Esophagus squamous epithelium (tissue), 4 donors: ENCODE data around the gene NEUROD2.

Source experiments
- POLR2A ChIP-seq, 4 donors: fragments of 450-650 bp; IDR thresholded peaks; one replicate each; pipeline ENCODE4 v1.6.1; 2017; ENCODE audit warnings: antibody characterized with exemption in 4 of 4, mild to moderate bottlenecking in 4 of 4, moderate library complexity in 3 of 4
- TF ChIP-seq, protein P1 (sequence below), 6 experiments: fragments of 450-650 bp in 4 of 6; fragments of 200-600 bp in 2 of 6; sonication (generic) in 2 of 6; IDR thresholded peaks; one replicate each; pipeline ENCODE4 v1.5.1; 2016 to 2019; ENCODE audit warnings: antibody characterized with exemption in 6 of 6, mild to moderate bottlenecking in 4 of 6, moderate library complexity in 4 of 6

DNA sequence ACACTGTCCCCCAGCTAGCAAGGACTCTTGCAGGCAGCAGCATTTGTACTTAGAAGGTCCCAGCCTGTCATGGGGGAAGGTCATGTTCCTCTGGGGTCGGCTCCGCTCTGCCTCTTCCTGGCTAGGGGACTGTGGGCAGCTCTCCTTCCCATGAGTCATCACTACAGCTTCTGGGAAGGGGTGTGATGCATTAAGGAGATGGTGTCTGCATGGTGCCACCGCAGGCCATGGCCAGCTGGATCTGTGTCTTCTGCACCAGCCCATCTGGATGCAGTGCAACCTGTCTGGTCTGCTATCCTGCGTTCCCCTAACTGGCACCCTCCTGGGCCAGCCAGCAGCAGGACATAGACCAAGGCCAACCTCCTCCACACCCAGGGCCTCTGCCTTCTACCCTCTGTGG lies 35.6 kb upstream of the NEUROD2 start:
- TF ChIP-seq, protein P1, sequence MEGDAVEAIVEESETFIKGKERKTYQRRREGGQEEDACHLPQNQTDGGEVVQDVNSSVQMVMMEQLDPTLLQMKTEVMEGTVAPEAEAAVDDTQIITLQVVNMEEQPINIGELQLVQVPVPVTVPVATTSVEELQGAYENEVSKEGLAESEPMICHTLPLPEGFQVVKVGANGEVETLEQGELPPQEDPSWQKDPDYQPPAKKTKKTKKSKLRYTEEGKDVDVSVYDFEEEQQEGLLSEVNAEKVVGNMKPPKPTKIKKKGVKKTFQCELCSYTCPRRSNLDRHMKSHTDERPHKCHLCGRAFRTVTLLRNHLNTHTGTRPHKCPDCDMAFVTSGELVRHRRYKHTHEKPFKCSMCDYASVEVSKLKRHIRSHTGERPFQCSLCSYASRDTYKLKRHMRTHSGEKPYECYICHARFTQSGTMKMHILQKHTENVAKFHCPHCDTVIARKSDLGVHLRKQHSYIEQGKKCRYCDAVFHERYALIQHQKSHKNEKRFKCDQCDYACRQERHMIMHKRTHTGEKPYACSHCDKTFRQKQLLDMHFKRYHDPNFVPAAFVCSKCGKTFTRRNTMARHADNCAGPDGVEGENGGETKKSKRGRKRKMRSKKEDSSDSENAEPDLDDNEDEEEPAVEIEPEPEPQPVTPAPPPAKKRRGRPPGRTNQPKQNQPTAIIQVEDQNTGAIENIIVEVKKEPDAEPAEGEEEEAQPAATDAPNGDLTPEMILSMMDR (IDR thresholded peaks at IDR 0.05): no peak
- no peak for TF ChIP-seq POLR2A (IDR thresholded peaks at IDR 0.05)
